IPS-20b (cell line): Measurements from ENCODE around the gene IQCM.

Experiments
- H3K27ac ChIP-seq: one replicate; pipeline ENCODE4 v1.5.1; 2013; ENCODE audit warnings: low read length
- H3K27me3 ChIP-seq: 2 replicates; pipeline ENCODE4 v1.6.1; 2013; ENCODE audit warnings: mild to moderate bottlenecking, low read length, inconsistent platforms; ENCODE audit not compliant: insufficient read depth
- H3K36me3 ChIP-seq: 2 replicates; pipeline ENCODE4 v1.6.1; 2013; ENCODE audit warnings: low read depth, mild to moderate bottlenecking, inconsistent platforms, low read length, moderate library complexity; ENCODE audit not compliant: insufficient read depth
- H3K4me1 ChIP-seq: 2 replicates; pipeline ENCODE4 v1.6.1; 2013; ENCODE audit warnings: mild to moderate bottlenecking, control low read depth, inconsistent platforms, low read length, moderate library complexity; ENCODE audit not compliant: insufficient read depth
- H3K4me3 ChIP-seq: 2 replicates; pipeline ENCODE4 v1.5.1; 2013; ENCODE audit warnings: mild to moderate bottlenecking, low read length, inconsistent platforms
- H3K9ac ChIP-seq: 2 replicates; pipeline ENCODE4 v1.6.1; 2013; ENCODE audit warnings: low read depth, mild to moderate bottlenecking, inconsistent platforms, low read length, moderate library complexity
- H3K9me3 ChIP-seq: 2 replicates; pipeline ENCODE4 v1.6.1; 2013; ENCODE audit warnings: mild to moderate bottlenecking, low read depth, low read length, inconsistent platforms; ENCODE audit not compliant: insufficient read depth

IQCM gene

GRCh38 chr4:149638073-149638472 lies 177.6 kb downstream of the IQCM start:
- no peaks in the 10 kb centered on the region for H3K36me3 ChIP-seq
- no peak overlapping the region for H3K4me3 ChIP-seq
- H3K27me3 ChIP-seq, result no peaks in the 10 kb centered on the region
- H3K9me3 ChIP-seq, result no peaks in the 10 kb centered on the region
- H3K4me1 ChIP-seq, result no peaks in the 10 kb centered on the region
- no peak overlapping the region for H3K9ac ChIP-seq
- no peak overlapping the region for H3K27ac ChIP-seq

DNA sequence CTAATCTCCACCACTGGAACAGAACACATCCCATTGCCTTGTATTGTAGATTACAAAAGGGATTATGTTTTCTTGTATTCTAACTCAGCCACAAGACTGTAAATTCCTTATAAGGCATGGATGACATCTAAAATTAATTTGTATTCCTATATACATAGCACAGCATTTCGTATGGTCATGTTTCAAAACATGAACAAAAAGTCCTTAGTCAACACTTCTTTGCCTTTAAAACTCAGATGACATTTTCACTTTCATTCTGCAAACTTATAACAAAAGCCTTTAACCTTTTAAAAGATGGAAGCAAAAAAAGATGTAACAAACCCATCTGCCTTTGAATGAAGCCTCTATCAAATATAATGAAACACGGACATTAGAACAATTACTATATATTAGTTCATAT lies 181.3 kb downstream of the IQCM start:
- Histone ChIP-seq H3K4me1 (peaks cover 2% of the 10 kb centered on the region), H3K9ac (no peak overlapping the region), H3K27me3 (no peaks in the 10 kb centered on the region), H3K27ac (no peak overlapping the region), H3K4me3 (no peak overlapping the region), H3K36me3 (no peaks in the 10 kb centered on the region), H3K9me3 (no peaks in the 10 kb centered on the region)

DNA sequence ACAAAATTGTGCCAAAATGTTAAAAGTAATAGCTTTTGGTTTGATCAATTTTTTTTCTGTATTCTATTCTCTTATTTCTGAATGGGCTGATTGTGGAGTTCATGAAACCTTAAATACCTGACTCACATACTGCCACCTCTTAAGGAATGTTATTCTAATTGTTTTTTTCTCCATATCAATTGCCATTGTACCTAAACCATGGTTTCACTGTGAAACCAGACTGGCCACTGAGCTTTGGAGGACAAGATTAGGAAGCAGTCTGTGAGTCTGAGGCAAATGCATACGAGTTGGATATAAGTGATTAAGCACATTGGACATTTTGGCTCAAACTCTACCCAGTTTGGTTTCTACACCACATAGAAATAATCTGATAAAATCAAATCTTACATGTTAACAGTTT lies 184.0 kb downstream of the IQCM start:
- H3K4me1 ChIP-seq, result peaks cover 2% of the 10 kb centered on the region
- no peak overlapping the region for H3K4me3 ChIP-seq
- no peak overlapping the region for H3K27ac ChIP-seq
- H3K9ac ChIP-seq, result no peak overlapping the region
- no peaks in the 10 kb centered on the region for H3K36me3 ChIP-seq
- no peaks in the 10 kb centered on the region for H3K27me3 ChIP-seq
- H3K9me3 ChIP-seq, result no peaks in the 10 kb centered on the region

GRCh38 chr4:149630064-149630463 lies 185.6 kb downstream of the IQCM start:
- no peak overlapping the region for H3K9ac ChIP-seq
- no peak overlapping the region for H3K4me3 ChIP-seq
- no peaks in the 10 kb centered on the region for H3K9me3 ChIP-seq
- no peaks in the 10 kb centered on the region for H3K36me3 ChIP-seq
- no peak overlapping the region for H3K27ac ChIP-seq
- peaks cover 2% of the 10 kb centered on the region for H3K4me1 ChIP-seq
- no peaks in the 10 kb centered on the region for H3K27me3 ChIP-seq

- Histone ChIP-seq H3K27me3 (no peaks in the 10 kb centered on the region), H3K9ac (no peak overlapping the region), H3K36me3 (no peaks in the 10 kb centered on the region), H3K9me3 (no peaks in the 10 kb centered on the region), H3K4me1 (no peaks in the 10 kb centered on the region; the same call in none of the 2 replicates), H3K4me3 (no peak overlapping the region), H3K27ac (no peak overlapping the region)
Observed at GRCh38 chr4:149605601-149606378, 209.9 kb downstream of the IQCM start.

GRCh38 chr4:149604827-149605226 lies 210.8 kb downstream of the IQCM start:
- H3K4me3 ChIP-seq, result no peak overlapping the region
- no peaks in the 10 kb centered on the region for H3K36me3 ChIP-seq
- no peak overlapping the region for H3K27ac ChIP-seq
- no peaks in the 10 kb centered on the region; the same call in none of the 2 replicates for H3K4me1 ChIP-seq
- H3K9me3 ChIP-seq, result no peaks in the 10 kb centered on the region
- no peak overlapping the region for H3K9ac ChIP-seq
- H3K27me3 ChIP-seq, result no peaks in the 10 kb centered on the region

DNA sequence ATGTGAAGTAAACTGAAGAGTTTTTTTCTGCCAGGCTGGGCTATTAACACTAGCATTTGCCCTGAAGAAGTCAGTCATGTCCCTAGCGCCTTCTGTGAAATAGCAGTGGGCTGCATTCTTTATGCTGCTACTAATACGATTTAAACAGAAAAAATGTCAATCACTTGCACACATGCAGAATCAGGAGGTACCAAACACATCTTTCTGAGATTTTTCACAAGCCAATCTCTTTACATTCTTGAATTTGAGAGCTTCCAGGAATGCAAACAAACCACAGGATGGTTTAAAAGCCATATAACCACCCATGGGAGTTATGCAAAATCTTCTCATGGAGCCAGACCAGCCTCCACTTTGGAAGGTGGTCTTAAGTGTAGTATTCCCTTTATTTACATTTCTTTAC lies 220.1 kb downstream of the IQCM start:
- H3K36me3 ChIP-seq, result no peaks in the 10 kb centered on the region
- peaks cover 4% of the 10 kb centered on the region for H3K4me1 ChIP-seq
- H3K9ac ChIP-seq, result no peak overlapping the region
- H3K27me3 ChIP-seq, result no peaks in the 10 kb centered on the region
- H3K27ac ChIP-seq, result no peak overlapping the region
- no peaks in the 10 kb centered on the region for H3K9me3 ChIP-seq
- no peak overlapping the region for H3K4me3 ChIP-seq

DNA sequence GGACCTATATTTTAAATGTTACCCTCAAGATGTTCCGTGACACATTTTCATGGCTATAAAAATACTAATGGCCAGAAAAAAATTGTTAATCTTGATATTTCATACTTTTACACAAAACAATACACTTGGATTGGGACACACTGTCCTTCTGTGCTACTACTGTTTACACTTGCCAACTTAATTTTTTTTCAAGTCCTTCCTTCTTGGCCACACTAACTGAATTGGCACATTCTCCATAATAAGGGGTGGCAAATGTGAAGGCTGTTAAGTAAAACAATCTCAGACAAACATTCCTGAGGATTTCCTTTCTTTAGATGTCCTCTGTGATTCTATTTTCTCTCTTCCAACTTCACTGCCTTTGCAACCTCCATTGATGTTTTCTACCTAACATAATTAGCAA lies 225.8 kb downstream of the IQCM start:
- H3K27ac ChIP-seq, result no peak overlapping the region
- H3K36me3 ChIP-seq, result no peaks in the 10 kb centered on the region
- no peak overlapping the region for H3K4me3 ChIP-seq
- no peaks in the 10 kb centered on the region for H3K9me3 ChIP-seq
- H3K9ac ChIP-seq, result no peak overlapping the region
- no peaks in the 10 kb centered on the region for H3K4me1 ChIP-seq
- no peaks in the 10 kb centered on the region for H3K27me3 ChIP-seq

DNA sequence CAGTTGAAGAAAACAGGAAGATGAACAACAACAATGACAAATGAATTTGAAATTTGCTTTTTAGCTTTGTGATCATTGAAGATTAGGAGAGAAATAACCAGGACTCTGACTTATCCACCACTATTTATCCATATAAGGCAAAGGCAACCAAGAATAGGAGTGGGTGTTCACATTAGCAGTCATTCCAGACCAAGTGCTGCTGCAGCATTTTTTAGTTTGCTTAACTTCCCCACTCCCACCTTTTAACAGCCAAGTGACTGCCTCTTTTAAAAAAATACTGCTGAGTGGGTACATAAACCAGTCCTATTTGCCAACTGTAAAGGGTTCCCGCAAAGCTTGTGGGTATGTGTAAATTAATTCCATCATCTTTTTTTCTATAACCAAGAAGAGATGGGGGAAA lies 230.9 kb downstream of the IQCM start:
- no peaks in the 10 kb centered on the region for H3K27me3 ChIP-seq
- H3K9me3 ChIP-seq, result no peaks in the 10 kb centered on the region
- H3K36me3 ChIP-seq, result no peaks in the 10 kb centered on the region
- no peak overlapping the region for H3K4me3 ChIP-seq
- no peak overlapping the region for H3K9ac ChIP-seq
- no peak overlapping the region for H3K27ac ChIP-seq
- H3K4me1 ChIP-seq, result no peaks in the 10 kb centered on the region

- Histone ChIP-seq H3K9me3 (no peaks in the 10 kb centered on the region), H3K9ac (no peak overlapping the region), H3K27me3 (no peaks in the 10 kb centered on the region), H3K4me3 (no peak overlapping the region), H3K4me1 (no peaks in the 10 kb centered on the region), H3K36me3 (no peaks in the 10 kb centered on the region), H3K27ac (no peak overlapping the region)
Observed at GRCh38 chr4:149574971-149575370, 240.7 kb downstream of the IQCM start.

DNA sequence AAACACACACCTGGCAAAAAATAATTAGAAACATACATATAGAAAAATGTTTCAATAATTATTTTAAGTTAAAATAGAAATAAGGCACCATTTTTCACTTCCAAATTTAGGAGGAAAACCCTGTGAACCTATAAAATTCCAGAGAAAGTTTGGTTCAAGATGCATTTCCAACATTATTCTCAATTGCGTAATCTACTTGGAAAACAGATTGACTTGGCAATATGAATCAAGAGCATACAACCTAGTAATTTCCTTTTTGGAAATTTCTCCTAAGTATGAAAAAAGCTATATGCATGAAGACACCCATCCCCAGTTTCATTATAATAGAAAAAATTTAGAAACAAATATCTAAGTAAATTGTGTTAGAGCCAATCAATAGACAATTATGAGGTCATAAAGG lies 242.9 kb downstream of the IQCM start:
- H3K9ac ChIP-seq, result no peak overlapping the region
- no peaks in the 10 kb centered on the region for H3K9me3 ChIP-seq
- H3K27ac ChIP-seq, result no peak overlapping the region
- H3K4me3 ChIP-seq, result no peak overlapping the region
- H3K36me3 ChIP-seq, result no peaks in the 10 kb centered on the region
- no peaks in the 10 kb centered on the region for H3K4me1 ChIP-seq
- H3K27me3 ChIP-seq, result no peaks in the 10 kb centered on the region

DNA sequence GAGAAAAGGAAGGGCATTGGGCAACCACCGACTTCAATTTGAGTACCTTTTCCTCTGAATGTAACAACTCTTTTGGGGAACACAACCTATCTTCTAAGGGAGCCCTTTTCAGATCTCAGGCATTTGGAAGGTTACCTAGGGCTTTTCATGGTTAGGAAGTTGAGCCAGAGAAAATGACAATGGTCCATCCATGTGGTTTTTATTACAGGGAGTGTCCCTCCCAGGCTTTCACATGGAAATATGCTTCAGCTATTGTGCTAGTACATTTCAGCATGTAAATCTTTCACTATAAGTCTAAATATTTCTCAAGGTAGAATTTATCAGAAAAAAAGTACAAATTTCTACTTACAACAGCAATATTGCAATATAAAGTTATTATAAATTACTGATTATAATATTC lies 259.8 kb downstream of the IQCM start:
- Histone ChIP-seq H3K4me1 (no peaks in the 10 kb centered on the region), H3K27me3 (no peaks in the 10 kb centered on the region), H3K36me3 (no peaks in the 10 kb centered on the region), H3K27ac (no peak overlapping the region), H3K9ac (no peak overlapping the region), H3K9me3 (peaks cover 4% of the 10 kb centered on the region; the same call in 1 of the 2 replicates), H3K4me3 (no peak overlapping the region)
